Panc1 (cell line): ENCODE data around the gene IGF1.

Experiments used
- POLR2AphosphoS5 ChIP-seq: IDR thresholded peaks from 2 replicates; pipeline ENCODE4 v1.6.1; 2012; ENCODE audit warnings: mild to moderate bottlenecking, low read depth, low read length, moderate library complexity
- SIN3A ChIP-seq: IDR thresholded peaks from 2 replicates; pipeline ENCODE4 v1.6.1; 2012; ENCODE audit warnings: low read depth, mild to moderate bottlenecking, low read length, moderate library complexity, borderline replicate concordance; ENCODE audit not compliant: insufficient read depth
- TF ChIP-seq, protein P1 (sequence below): fragments of 450-650 bp; IDR thresholded peaks from 2 replicates; pipeline ENCODE4 v1.5.1; 2017; ENCODE audit warnings: mild to moderate bottlenecking
- TF ChIP-seq, protein P2 (sequence below), 2 experiments: IDR thresholded peaks; 2 replicates each; pipeline ENCODE4 v1.6.1; 2011 to 2012; ENCODE audit warnings: low read depth in 2 of 2, control low read depth in 1 of 2, low read length in 1 of 2, mild to moderate bottlenecking in 1 of 2, moderate library complexity in 1 of 2; ENCODE audit not compliant: insufficient read depth in 1 of 2

DNA sequence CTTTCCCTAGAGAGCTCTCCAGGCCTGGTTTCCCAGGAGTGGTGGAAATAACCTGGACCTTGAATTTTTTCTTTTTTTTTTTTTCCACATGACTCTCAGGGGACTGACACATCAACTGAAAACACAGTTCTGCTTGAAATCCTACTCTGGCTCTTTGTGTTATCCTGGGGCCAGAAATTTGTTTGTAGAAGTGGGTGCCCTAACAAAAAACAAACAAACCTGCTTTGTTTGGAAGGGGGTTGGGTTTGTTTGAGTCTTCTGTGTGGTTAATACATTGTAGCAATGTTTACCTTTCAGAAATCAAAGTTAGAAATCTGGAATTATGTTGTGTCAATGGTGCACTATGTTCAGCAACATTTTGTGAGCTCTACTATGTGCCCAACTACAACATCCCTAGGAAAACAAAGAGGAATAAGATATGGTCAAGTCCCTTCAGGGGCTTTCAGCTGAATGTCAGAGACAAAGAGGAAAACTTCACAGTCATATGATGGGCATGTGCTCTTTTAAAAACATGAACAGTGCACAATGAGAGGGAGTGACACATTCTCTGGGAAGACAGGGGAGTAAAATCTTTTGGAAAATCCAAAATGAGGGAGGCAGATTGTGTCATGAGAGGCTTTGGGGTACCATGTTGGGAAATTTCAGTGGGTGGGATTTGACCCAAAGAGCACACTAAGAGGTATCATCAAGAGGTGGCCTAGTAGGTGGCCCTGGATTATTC lies 1.5 kb upstream of the IGF1 start:
- TF ChIP-seq SIN3A (no peak), POLR2AphosphoS5 (no peak)
- TF ChIP-seq, protein P1, sequence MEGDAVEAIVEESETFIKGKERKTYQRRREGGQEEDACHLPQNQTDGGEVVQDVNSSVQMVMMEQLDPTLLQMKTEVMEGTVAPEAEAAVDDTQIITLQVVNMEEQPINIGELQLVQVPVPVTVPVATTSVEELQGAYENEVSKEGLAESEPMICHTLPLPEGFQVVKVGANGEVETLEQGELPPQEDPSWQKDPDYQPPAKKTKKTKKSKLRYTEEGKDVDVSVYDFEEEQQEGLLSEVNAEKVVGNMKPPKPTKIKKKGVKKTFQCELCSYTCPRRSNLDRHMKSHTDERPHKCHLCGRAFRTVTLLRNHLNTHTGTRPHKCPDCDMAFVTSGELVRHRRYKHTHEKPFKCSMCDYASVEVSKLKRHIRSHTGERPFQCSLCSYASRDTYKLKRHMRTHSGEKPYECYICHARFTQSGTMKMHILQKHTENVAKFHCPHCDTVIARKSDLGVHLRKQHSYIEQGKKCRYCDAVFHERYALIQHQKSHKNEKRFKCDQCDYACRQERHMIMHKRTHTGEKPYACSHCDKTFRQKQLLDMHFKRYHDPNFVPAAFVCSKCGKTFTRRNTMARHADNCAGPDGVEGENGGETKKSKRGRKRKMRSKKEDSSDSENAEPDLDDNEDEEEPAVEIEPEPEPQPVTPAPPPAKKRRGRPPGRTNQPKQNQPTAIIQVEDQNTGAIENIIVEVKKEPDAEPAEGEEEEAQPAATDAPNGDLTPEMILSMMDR: no peak
- TF ChIP-seq, protein P2, sequence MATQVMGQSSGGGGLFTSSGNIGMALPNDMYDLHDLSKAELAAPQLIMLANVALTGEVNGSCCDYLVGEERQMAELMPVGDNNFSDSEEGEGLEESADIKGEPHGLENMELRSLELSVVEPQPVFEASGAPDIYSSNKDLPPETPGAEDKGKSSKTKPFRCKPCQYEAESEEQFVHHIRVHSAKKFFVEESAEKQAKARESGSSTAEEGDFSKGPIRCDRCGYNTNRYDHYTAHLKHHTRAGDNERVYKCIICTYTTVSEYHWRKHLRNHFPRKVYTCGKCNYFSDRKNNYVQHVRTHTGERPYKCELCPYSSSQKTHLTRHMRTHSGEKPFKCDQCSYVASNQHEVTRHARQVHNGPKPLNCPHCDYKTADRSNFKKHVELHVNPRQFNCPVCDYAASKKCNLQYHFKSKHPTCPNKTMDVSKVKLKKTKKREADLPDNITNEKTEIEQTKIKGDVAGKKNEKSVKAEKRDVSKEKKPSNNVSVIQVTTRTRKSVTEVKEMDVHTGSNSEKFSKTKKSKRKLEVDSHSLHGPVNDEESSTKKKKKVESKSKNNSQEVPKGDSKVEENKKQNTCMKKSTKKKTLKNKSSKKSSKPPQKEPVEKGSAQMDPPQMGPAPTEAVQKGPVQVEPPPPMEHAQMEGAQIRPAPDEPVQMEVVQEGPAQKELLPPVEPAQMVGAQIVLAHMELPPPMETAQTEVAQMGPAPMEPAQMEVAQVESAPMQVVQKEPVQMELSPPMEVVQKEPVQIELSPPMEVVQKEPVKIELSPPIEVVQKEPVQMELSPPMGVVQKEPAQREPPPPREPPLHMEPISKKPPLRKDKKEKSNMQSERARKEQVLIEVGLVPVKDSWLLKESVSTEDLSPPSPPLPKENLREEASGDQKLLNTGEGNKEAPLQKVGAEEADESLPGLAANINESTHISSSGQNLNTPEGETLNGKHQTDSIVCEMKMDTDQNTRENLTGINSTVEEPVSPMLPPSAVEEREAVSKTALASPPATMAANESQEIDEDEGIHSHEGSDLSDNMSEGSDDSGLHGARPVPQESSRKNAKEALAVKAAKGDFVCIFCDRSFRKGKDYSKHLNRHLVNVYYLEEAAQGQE (IDR thresholded peaks at IDR 0.05; ENCODE audit: insufficient read depth in 1 of 2, low read depth in 2 of 2, low read length in 1 of 2): no peak
